Measurements from ENCODE around the gene ADAM12. TPM values are rescaled to one million over a fixed set of nuclear protein-coding genes. Genes with fewer than 3 reads are reported as not detected.

Gene ADAM12
- total RNA-seq, 2 donors from 2014 or later, result 0.27 to 2.2 TPM

DNA sequence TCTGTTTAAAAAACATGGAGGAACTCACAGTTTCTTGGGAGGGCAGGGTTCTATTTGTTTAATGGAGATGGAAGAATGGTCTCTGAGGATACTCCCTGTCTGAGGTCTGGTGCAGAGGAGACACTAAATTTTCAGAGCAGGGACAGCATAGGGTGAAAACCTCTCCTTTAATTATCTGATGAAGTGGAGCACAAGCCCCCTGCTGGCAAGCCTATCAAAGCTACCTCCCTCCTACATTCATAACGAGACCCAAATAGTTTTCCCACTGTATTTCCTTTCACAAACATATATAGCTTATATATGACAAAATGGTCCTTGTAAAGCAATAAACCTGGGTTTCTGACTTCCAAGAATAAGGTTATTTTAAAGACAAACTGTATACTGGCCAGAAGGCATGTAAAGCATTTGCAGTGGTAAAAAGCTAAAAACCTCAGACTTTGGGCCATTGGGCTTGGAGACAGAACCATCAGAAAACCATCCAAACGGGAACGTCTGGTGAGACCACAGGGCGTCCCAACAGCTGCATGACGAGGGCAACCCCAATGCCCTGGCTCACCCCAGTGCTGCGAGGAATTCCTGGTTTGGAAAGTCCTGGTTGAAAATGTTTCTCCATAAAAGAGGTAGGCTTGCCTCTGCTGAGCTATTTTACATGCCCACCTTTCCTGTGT, 290.6 kb downstream of the ADAM12 start:
- Histone ChIP-seq H3K9me3 (no peaks in the 10 kb centered on the region), H3K4me3 (no peak overlapping the region), H3K4me1 (ENCODE audit: control insufficient read depth in 1 of 2, low read depth in 2 of 2) (no peaks in the 10 kb centered on the region), H3K27me3 (replicated peaks; ENCODE audit: insufficient read depth) (no peaks in the 10 kb centered on the region), H3K36me3 (no peaks in the 10 kb centered on the region), H3K27ac (no peak overlapping the region)
- no peak for DNase-seq (ENCODE audit: low spot score)
- peak; percentile 7 for TF ChIP-seq CTCF (IDR thresholded peaks at IDR 0.05)
- ATAC-seq (ENCODE audit: insufficient number of reproducible peaks, low FRiP score, low read depth), result no peak

GRCh38 chr10:126094537-126094936, 293.7 kb downstream of the ADAM12 start:
- Histone ChIP-seq H3K27ac (no peak overlapping the region), H3K36me3 (no peaks in the 10 kb centered on the region), H3K4me1 (ENCODE audit: control insufficient read depth in 1 of 2, low read depth in 2 of 2) (no peaks in the 10 kb centered on the region), H3K4me3 (no peak overlapping the region), H3K27me3 (replicated peaks; ENCODE audit: insufficient read depth) (no peaks in the 10 kb centered on the region), H3K9me3 (no peaks in the 10 kb centered on the region)
- ATAC-seq (ENCODE audit: insufficient number of reproducible peaks, low FRiP score, low read depth) (no peak), DNase-seq (ENCODE audit: low spot score) (no peak)
- TF ChIP-seq CTCF (IDR thresholded peaks at IDR 0.05), result no peak

DNA sequence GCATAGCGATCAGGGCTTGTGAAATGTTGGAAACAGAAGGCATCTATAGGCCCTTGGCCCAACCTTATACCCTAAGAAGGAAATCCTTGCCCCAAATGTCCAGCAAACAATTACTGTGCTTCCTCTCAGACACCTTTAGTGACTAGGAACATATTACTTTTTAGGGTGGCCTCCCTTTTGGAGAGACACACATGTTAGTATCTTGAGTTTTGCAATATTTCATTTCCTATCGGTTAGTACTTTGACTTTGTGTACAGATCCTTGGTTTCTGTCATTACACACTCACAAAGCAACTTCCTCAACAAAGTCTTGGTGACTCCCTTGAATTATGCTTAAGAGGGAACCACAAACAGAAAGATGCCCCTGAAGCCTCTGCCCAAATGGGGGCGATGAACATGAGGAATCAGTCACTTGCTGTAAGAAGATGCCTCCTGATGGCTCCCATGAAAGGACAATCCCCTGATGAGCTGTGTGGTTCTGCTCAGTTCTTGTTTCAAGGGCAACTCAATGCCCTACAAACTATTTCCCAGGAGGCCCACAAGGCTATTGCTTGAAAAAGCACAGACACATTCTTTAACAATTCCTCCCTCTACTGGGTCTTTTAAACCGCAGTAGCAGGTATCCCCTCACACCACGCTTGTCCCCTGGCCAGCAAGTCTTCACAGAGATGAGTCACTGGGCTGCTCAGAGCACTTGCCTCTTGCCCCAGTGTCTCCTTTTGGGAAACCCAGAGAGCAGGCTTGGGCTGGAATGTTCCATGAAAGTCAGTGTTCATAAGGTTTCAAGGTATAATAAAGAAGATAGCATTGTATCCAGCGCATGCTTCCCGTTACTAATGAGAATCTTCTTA, 295.7 kb downstream of the ADAM12 start:
- ATAC-seq (ENCODE audit: insufficient number of reproducible peaks, low FRiP score, low read depth), result no peak
- no peak for TF ChIP-seq CTCF (IDR thresholded peaks at IDR 0.05)
- Histone ChIP-seq H3K36me3 (no peaks in the 10 kb centered on the region), H3K27me3 (replicated peaks; ENCODE audit: insufficient read depth) (no peaks in the 10 kb centered on the region), H3K27ac (no peak overlapping the region), H3K4me1 (ENCODE audit: control insufficient read depth in 1 of 2, low read depth in 2 of 2) (no peaks in the 10 kb centered on the region), H3K4me3 (no peak overlapping the region), H3K9me3 (no peaks in the 10 kb centered on the region)
- DNase-seq (ENCODE audit: low spot score), result no peak

- ATAC-seq (ENCODE audit: insufficient number of reproducible peaks, low FRiP score, low read depth) (no peak), DNase-seq (ENCODE audit: low spot score) (no peak)
- no peak overlapping the region for H3K4me3 ChIP-seq
- no peaks in the 10 kb centered on the region for H3K9me3 ChIP-seq
- no peaks in the 10 kb centered on the region for H3K36me3 ChIP-seq
- TF ChIP-seq CTCF (IDR thresholded peaks at IDR 0.05), result no peak
- H3K27me3 ChIP-seq (replicated peaks; ENCODE audit: insufficient read depth), result no peaks in the 10 kb centered on the region
- H3K27ac ChIP-seq, result no peak overlapping the region
- no peaks in the 10 kb centered on the region for H3K4me1 ChIP-seq (ENCODE audit: control insufficient read depth in 1 of 2, low read depth in 2 of 2)
These were observed 297.2 kb downstream of the ADAM12 start for GRCh38 chr10:126090911-126091728.

GRCh38 chr10:126090443-126090842, 297.8 kb downstream of the ADAM12 start:
- no peak for ATAC-seq (ENCODE audit: insufficient number of reproducible peaks, low FRiP score, low read depth)
- no peak for DNase-seq (ENCODE audit: low spot score)
- Histone ChIP-seq H3K27me3 (replicated peaks; ENCODE audit: insufficient read depth) (no peaks in the 10 kb centered on the region), H3K36me3 (no peaks in the 10 kb centered on the region), H3K4me3 (no peak overlapping the region), H3K9me3 (no peaks in the 10 kb centered on the region), H3K27ac (no peak overlapping the region), H3K4me1 (ENCODE audit: control insufficient read depth in 1 of 2, low read depth in 2 of 2) (no peaks in the 10 kb centered on the region)
- no peak for TF ChIP-seq CTCF (IDR thresholded peaks at IDR 0.05)
